HG03025 (cell line): Measurements from ENCODE around the gene DEFB124.
"Not testable (repeated sequence)": the region's sequence is repeated elsewhere in the genome, so short reads cannot be mapped to it uniquely, and the experiment has no call there.

Source experiments
- ATAC-seq: cut with Tn5 transposase; IDR thresholded peaks from one replicate; pipeline ENCODE4 v1.9.1; 2021; ENCODE audit warnings: mild to moderate bottlenecking, moderate library complexity; ENCODE audit not compliant: unreplicated experiment, low FRiP score

DEFB124 gene

DNA sequence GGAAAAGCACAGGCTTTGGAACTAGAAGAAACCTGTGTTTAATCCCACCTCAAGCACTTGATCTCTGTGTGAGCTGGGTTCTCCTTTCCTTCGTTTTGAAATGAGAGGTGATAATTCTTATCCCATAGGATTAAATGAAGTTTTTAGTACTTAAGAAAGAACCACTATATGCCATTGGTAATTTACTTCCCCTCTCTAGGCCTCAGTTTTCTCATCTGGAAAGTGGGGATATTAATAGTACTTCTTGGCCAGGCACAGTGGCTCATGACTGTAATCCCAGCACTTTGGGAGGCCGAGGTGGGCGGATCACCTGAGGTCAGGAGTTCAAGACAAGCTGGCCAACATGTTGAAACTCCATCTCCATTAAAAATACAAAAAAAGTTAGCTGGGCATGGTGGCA lies 14.2 kb upstream of the DEFB124 start:
- no peak for ATAC-seq

DNA sequence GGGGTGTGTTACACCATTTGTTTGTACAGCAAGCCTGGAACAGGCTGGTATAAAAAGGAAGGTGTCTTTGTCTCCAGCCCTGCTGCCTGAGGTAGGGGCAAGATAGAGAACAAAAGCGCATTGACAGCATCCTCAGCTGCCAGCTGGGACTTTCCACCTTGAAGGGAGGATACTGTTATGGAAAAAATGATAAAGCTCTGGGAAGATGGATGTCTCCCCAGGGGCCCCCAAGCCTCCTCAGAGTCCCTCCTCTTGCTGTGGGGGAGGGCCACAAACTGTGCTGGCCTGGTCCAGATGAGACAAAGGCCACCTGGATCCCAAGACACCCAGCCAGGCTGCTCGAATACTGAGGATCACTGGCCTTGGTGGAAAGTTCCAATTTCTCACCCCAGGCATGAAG lies 13.2 kb upstream of the DEFB124 start:
- no peak for ATAC-seq

DNA sequence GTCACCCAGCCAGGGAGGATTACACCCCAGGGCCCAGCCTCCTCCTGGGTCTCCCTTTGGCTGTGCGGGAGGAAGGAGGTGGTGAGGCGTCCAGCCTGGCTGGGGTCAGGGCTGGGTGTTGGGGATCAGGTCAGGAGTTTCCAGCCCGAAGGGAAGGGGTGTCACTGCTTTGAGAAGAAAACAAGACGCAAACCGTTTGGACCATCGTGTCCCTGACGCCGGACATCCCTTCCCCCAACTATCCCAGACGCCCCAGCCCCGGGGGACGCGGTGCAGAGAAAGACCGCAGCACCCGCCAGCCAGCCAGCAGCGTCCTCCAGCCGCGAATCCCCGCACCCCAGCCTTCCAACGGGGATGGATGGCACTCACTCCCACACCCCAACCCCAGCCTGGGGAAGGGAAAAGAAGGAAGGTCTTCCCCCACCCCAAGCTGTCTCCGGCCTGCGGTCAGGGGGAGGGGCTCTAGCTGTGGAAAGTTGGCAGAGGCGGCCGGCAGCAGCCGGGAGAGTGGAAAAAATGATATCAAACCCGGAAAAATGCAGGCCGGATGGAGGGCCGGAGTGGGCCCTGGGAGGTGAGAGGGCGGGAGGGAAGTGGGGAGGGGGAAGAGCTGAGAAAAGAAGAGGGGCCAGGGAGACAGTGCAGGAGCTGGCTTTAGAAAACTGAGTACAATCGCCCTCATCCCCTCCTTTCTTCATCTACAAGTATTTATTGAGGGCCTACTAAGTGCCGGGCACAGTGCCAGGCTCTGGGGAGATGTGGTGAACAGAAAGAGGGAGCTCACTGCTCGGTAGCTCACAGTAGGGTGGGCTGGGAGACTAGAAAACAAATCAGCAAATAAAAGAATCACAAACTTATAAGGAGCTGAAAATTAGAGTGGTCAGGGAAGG lies 10.8 kb upstream of the DEFB124 start:
- ATAC-seq: no peak

DNA sequence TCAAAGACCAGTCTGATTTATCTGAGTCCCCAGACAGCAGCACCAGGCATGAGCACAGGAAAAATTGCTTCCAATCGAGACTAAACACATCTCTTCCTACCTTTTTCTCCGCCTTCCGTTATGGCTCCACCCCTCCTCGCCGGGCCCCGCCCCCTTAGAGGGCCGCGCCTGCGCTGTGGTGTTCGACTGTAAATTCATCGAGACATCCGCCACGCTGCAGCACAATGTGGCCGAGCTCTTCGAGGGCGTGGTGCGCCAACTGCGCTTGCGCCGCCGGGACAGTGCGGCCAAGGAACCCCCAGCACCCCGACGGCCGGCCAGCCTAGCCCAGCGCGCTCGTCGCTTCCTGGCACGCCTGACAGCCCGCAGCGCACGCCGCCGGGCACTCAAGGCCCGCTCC lies 9.1 kb upstream of the DEFB124 start:
- no peak for ATAC-seq

DNA sequence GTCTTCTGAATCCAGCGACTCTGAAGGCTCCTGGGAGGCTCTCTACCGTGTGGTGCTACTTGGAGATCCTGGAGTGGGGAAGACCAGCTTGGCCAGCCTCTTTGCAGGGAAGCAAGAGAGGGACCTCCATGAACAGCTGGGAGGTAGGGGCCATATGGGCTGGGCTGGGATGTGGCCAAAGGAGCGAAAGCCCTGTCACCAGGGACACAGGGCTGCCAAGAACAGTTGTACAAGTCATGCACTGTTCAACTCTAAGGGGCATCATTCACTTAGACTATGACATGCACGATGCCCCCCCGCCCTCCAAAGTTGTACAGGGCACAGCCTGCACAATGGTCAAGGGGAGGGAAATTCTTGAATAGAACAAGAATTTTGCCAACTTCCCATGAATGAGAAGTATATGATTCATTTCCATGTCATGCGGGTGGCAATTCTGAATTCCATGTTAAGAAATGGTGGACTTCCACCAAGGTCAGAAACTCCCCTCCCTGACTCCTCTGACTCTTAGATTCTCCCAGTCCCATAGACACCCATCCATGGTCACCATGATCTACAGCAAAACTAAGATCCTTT lies 1.8 kb upstream of the DEFB124 start:
- ATAC-seq: no peak

DNA sequence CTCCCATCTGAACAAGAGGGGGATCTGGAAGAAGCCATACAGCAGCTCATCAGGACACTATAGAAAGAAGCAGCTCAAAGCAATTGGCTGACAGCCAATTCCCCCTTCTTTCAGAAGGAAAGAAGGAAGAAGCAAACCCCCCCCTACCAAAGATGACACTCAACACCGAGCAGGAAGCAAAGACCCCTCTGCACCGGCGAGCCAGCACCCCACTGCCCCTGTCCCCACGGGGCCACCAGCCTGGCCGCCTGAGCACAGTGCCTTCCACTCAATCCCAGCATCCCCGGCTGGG lies 1.3 kb upstream of the DEFB124 start:
- ATAC-seq: no peak

DNA sequence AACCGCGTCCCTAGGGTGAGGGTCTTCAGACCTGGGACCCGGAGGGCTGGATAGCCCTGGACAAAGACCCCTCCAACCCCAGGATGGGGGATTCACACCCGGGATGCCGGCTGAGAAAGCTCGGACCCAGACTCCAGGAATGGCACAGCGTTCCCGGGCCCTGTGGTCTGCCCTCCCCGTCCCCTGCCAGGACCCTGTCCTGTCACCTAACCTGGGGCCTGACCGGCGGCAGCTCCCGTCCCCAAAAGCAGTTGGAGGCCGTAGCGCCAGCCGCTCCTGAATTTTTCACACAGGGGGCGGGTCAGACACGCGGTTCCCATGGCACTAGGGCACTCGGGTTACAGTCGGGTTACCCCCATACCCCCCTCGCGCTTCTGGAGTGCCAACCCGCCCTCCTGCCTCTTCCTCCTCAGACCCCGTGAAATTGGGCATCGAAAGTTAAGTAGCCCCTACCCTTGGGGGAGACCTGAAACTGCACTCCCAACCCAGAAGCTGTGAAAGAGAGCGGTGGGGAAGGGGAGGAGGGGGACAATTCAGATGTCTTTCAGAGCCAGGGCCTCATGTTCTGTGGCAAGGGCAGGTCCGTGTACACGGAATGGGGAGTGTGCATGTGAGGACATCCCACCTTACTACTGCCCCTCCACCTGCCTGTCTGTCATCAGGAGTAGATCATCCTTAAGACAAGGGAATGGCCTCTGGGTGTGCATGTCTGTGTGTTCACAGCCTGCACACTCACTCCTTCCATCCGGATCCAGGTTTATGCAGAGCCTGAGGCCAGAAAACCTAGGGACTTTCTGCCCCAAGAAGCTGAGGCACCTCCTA lies 756 bp upstream of the DEFB124 start:
- ATAC-seq: no peak

DNA sequence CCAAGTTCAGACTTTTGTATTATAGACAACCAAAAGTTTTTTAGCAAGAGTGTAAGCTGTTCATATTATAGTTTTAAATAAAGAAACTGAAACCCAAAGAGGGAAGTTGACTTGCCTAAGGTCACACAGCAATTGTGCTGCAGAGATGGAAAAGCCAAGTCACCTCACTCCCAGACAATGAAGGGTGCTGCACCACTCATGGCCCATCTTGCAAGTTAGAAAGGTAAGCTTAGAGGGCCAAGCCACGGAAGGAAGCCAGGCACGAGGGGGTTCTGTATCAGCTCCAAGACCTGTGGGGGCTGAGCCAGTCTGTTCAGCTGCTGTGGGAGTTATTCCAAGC lies 860 bp downstream of the DEFB124 start:
- peak; percentile 68 for ATAC-seq

DNA sequence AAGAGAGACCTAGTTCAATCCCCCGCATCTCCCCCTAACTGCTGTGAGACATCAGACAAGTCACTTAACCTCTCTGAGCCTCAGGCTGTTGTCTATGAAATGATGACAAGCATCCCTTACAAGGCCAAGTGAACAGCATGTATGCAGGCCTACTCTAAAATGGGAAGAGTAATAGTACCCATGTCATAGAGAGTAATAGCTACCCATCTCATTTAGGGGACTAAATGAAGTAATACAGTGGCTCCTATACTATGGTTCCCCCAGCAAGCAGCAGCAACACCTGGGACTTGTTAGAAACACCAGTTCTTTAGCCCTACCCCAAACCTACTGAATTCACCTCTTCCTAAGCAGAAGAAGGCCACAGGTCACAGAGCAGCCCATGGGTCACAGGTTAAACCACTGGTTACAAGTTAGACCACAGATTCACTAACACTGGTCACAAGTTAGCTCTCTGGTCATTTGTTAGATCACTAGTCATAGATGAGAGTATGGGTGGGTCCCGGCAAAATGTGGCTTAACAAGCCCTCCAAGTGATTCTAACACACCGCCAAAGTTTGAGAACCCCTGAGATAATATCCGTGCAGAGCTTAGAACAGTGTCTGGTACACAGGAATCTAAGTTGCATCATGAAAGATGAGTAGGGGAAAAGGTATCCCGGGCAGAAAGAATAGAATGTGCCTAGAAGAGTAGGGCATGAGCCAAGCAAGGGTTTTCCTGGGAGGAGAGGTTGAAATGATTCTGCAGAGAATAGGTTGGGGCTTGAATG lies 1.4 kb downstream of the DEFB124 start:
- peak; percentile 23 for ATAC-seq

DNA sequence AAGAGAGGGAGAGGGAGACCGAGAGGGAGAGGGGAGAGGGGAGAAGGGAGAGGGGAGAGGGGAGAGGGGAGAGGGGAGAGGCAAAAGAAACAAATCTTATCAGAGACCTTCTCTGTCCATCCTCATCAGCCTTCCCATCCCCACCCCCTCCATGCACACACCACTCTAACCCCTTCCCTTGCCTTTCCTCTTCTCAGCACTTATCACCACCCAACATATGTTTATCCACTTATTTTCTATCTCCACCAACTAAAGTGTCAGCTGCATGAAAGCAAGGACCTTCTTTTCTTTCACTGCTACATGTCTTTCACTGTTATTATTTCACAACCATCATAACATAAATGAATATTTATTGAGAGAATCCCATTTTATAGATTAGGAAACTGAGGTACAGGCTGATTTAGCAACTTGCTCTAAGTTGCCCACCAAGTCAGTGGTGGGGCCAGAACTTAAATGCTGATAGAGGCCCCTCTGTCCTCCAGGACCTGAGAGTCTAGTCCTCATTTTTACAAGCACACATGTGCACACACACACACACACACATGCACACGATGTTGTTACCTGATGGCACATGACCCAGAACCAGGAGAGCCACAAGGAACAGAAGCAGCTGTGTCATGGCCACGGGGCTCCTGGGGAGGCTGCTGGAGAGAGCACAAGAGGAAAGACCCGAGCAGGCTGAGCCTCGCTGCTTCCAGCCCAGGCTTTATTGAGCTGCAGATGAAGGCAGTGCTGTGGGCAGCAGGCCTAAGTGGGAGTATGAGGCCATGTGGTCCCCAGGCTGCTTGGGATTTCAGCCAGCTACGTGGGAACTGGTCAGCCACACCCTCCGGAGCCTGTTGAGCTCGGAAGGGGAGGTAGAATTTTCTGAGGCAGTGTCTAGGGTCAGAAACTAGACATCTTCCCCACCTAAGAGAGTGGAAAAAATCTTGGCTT lies 2.3 kb downstream of the DEFB124 start:
- ATAC-seq: no peak

DNA sequence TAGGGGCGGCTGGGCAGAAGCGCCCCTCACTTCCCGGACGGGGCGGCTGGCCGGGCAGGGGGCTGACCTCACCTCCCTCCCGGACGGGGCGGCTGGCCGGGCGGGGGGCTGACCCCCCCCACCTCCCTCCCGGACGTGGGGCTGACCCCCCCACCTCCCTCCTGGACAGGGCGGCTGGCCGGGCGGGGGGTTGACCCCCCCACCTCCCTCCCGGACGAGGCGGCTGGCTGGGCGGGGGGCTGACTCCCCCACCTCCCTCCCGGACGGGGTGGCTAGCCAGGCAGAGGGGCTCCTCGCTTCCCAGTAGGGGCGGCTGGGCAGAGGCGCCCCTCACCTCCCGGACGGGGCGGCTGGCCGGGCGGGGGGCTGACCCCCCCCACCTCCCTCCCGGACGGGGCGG lies 4.0 kb downstream of the DEFB124 start:
- ATAC-seq: not testable (repeated sequence)

DNA sequence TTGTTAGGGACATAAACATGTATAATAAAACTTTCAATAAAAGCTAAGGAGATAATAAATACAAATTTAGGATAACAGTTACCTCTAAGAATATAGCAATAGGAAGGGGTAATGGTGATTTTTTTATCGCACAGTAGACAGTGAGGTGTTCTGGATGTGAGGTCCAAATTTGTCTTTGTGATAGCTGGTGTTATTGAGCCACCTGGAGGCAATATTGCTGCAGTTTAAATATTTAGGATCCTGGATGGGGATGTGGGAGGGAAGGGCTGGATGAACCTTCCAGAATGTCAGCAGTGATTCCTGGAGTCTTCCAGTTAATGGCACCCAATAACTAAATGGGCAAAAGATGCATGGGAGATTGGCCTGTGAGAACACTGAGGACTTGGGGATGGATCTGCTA lies 20.6 kb downstream of the DEFB124 start:
- ATAC-seq: no peak

DNA sequence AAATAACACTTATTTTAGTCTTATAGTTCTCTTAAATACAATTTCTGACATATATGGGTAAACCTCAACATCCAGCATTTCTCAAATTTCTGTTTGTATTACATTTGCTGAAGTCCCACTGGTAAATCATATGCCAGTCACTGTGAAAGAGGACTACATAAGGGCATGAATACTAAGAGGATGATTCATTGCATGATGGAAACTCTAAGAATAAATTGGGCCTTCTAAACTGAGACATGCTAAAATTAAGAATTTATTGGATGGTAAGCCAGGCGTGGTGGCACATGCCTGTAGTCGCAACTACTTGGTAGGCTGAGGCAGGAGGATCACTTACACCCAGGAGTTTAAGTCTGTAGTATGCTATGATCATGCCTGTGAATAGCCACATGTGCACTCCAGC lies 22.4 kb downstream of the DEFB124 start:
- ATAC-seq: no peak

DNA sequence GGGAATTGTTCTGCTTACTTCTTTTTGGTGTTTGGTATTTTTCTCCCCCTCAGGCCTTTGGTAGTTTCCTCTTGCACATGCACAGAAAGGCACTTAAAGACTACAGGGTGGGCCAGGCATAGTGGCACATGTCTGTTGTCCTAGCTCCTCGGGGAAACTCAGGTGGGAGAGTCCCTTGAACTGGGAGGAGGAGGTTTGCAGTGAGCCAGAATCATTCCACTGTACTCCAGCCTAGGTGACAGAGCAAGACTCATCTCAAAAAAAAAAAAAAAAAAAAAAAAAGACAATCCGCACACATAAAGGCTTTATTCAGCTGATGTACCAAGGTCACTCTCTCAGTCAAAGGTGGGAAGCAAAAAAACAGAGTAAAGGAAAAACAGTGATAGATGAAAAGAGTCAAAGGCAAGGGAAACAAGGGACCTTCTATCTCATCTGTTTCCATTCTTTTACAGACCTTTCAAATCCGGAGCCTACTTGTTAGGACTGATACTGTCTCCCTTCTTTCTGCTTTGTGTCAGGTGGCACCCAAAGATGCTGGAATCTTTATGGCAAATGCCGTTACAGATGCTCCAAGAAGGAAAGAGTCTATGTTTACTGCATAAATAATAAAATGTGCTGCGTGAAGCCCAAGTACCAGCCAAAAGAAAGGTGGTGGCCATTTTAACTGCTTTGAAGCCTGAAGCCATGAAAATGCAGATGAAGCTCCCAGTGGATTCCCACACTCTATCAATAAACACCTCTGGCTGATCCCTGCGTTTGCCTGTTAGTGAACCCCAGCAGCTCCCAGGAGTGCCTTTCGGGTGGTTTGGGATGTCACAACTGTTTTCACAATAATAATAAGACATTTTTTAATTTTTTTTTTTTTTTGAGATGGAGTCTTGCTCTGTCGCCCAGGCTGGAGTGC lies 25.2 kb downstream of the DEFB124 start:
- ATAC-seq: no peak

DNA sequence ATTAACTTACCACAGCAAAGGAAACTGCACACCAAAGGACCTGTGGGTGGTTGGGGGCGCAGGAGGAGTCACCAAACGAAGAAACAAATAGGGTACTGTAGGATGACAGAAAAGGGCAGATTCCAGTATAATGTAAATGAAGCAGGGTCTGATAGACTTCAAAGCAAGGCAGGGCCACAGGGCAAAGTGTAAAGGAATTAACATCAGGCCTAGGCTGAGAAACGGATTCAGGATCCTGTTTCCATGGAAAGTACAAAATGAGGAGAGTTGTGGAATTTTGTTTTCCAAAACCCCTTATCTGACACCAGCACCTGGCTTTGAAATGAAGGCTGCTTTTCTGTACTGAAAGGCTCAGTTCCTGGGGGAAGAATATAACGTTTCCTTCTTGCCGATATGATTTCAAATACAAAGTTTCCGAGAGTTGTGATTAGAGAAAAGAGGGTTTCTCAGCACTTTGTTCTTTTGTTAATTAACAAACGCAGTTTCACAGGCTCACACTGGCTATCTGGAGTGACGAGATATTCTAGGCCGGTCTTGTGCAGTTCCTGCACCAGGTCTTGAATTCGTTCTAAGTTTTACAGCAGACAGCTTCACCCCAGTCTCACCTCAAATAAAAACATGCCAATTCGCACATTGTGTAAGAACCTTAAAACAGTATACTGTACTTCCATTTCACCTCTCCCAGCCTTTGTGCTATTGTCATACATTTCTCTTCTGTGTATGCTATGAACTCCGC lies 28.7 kb downstream of the DEFB124 start:
- ATAC-seq: no peak

DNA sequence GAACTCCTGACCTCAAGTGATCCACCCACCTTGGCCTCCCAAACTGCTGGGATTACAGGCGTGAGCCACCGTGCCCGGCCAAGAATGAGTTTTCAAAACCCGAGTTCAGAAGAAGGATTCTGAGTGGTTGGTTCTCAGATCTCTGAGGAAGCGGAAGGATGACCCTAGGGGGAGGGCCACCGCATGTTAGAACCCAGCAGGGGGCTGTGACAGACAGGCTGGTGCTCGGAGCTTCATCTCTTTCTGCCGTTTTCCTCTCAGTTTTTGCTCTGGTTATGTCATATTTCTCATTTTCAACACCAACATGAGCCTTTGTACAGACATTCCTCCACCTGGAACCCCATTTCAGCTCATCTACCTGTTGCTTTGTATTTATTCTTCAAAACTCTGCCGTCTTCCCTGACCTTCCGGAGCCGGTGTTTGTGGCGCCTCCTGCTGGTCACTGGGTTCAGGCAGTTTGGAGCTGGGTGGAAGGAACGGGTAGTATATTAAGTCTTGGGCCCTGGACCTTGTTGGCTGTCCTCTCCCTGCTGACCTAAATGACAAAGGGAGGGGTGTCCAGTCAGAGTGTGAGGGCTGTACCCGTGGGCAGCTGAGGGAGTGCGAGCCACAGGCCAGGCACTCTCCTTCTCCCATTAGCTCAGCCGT lies 34.8 kb downstream of the DEFB124 start, which contains the start of gene DEFB123:
DEFB123 (plus strand) TSS at position 621 of the 648 bp plus-strand sequence. CDS start 67 bp downstream, outside the sequence.
- ATAC-seq: no peak

DNA sequence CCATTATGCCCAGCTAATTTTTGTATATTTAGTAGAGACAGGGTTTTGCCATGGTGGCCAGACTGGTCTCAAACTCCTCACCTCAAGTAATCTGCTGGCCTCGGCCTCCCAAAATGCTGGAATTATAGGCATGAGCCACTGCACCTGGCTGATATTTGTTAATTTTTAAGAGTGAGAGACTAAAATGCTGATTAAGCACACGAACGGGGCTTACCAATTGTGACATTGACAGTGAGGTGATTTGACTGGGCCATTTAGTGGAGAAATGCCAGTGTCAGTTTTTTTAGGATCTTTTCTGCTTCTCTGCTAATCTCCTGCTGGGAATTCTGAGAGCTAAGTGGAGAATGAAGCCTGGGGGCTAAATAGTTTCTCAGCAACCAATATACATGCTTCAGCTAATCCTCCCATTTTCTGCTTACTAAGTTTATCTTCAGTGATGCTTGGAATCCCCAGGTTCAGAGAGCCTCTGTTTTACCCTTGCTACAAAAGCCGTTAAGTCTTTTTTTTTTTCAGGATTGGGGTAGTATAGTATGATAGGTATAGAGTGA lies 44.3 kb downstream of the DEFB124 start:
- ATAC-seq: no peak
